NB4 (cell line): Measurements from ENCODE around the gene ITGA1.

ENCODE experiments used
- DNase-seq: peaks from one replicate; pipeline ENCODE4 v3.0.0; 2010; ENCODE audit warnings: low read depth
- H3K4me3 ChIP-seq: one replicate; pipeline ENCODE4 v1.5.1; 2011; ENCODE audit warnings: mild to moderate bottlenecking, low read depth, low read length, moderate library complexity
- MYC ChIP-seq: IDR thresholded peaks from 2 replicates; pipeline ENCODE4 v1.6.1; 2011; ENCODE audit warnings: low read depth, low read length
- POLR2A ChIP-seq: IDR thresholded peaks from 2 replicates; pipeline ENCODE4 v1.6.1; 2011; ENCODE audit warnings: mild to moderate bottlenecking; ENCODE audit not compliant: insufficient read length; ENCODE audit errors: extremely low read depth
- TF ChIP-seq, protein P1 (sequence below): IDR thresholded peaks from 2 replicates; pipeline ENCODE4 v1.6.1; 2011; ENCODE audit warnings: low read depth, low read length
- TF ChIP-seq, protein P2 (sequence below): IDR thresholded peaks from one replicate; pipeline ENCODE4 v1.5.1; 2012; ENCODE audit warnings: low read depth, low read length

ITGA1 gene

DNA sequence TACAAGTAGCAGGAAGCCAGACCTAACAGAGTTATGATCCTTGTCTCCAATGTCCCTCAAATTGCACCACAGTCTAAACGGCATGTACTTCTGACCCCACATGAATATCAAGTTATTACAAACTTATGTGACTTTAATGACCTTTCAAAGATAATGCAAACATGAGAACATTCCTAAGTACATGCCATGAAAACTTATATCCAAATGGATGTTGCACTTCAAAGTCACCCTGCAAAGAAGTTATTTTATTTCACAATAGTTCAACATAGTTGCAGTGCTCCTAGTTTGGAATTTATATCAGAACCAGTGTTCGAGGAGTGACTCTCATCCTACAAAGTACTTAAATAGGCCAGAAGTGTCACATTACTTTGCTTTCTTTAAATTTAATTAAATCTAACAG is 41.2 kb upstream of the ITGA1 start:
- no peak for DNase-seq
- no peak overlapping the region for H3K4me3 ChIP-seq
- TF ChIP-seq, protein P1, sequence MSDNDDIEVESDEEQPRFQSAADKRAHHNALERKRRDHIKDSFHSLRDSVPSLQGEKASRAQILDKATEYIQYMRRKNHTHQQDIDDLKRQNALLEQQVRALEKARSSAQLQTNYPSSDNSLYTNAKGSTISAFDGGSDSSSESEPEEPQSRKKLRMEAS: no peak
- TF ChIP-seq MYC (no peak), POLR2A (no peak)
- TF ChIP-seq, protein P2, sequence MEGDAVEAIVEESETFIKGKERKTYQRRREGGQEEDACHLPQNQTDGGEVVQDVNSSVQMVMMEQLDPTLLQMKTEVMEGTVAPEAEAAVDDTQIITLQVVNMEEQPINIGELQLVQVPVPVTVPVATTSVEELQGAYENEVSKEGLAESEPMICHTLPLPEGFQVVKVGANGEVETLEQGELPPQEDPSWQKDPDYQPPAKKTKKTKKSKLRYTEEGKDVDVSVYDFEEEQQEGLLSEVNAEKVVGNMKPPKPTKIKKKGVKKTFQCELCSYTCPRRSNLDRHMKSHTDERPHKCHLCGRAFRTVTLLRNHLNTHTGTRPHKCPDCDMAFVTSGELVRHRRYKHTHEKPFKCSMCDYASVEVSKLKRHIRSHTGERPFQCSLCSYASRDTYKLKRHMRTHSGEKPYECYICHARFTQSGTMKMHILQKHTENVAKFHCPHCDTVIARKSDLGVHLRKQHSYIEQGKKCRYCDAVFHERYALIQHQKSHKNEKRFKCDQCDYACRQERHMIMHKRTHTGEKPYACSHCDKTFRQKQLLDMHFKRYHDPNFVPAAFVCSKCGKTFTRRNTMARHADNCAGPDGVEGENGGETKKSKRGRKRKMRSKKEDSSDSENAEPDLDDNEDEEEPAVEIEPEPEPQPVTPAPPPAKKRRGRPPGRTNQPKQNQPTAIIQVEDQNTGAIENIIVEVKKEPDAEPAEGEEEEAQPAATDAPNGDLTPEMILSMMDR: no peak

DNA sequence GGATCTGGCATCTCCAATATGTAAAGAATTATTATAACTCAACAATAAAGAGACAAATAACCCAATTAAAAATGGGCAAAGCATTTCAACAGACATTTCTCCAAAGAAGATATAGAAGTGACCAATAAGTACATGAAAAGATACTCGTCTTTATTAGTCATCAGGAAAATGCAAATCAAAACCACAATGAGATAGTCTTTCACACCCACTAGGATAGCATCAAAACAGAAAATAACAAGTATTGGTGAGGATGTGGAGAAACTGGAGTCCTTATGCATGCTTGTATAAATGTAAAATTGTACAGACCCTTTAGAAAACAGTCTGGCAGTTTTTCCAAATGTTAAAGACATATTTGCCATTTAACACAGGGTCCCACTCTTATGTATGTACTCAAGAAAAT is 39.1 kb upstream of the ITGA1 start:
- DNase-seq: no peak
- no peak for TF ChIP-seq MYC
- TF ChIP-seq, protein P2: no peak
- no peak for TF ChIP-seq POLR2A
- TF ChIP-seq, protein P1: no peak

DNA sequence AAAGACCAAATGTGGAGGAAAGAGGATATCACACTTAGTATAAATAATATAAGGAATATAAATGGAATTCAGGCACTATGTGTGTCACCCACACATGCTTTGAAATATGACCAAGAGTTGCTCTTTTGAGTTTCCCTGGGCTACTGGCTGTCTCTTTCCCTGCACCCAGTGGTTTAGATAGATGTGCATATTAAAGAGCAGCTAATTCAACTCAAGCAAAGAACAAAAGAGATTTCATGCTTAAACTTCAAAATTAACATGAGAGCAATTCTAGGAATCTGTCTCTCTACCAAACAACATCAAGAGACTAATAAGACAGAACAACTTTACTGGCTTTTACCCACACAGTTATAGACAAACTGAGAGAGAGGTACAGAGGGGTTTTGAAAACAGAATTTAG is 38.0 kb upstream of the ITGA1 start:
- TF ChIP-seq MYC: no peak
- TF ChIP-seq, protein P1: no peak
- TF ChIP-seq, protein P2: no peak
- TF ChIP-seq POLR2A: no peak
- no peak for DNase-seq
- no peak overlapping the region for H3K4me3 ChIP-seq

More for the DNA sequence above, 39.1 kb upstream of the ITGA1 start:
- no peak overlapping the region for H3K4me3 ChIP-seq

DNA sequence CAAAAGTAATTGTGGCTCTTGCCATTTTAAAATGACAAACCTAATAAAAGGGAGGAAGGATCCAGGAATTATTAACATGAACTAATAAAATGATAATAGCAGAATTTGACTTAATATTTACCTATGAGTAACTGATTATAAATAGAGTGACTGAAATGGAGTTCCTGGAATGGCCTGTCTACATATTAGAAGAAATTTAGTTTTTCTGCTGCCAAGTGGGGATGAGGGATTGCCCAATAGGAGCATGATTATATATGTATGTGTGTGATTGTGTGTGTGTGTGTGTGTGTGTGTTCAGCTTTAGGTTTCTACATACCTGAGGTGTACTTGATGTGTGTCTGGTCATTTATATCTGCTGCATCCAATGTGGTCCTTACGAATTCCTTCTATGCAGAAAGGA is 36.6 kb upstream of the ITGA1 start:
- no peak for DNase-seq
- TF ChIP-seq POLR2A (no peak), MYC (no peak)
- TF ChIP-seq, protein P1: no peak
- TF ChIP-seq, protein P2: no peak
- H3K4me3 ChIP-seq: no peak overlapping the region

DNA sequence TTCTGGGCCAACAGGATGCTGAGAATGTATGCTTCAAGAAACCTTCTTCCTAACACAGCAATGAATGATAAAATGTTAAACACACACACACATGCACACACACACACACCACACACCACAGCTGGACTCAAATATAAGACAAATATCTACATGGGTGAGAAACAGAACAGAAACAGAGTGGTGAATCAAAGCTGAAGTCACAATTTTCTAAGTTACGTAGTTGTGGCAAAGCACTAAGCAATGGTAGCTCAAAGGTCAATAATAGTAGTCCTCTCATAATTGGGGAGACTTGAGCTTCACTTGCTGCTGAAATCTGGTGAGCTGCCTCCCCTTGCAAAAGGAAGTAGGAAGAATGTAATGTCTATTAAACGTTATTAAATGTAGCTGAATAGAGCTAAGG is 33.7 kb upstream of the ITGA1 start:
- TF ChIP-seq MYC (no peak), POLR2A (no peak)
- TF ChIP-seq, protein P2: no peak
- TF ChIP-seq, protein P1: no peak
- no peak overlapping the region for H3K4me3 ChIP-seq
- DNase-seq: no peak

DNA sequence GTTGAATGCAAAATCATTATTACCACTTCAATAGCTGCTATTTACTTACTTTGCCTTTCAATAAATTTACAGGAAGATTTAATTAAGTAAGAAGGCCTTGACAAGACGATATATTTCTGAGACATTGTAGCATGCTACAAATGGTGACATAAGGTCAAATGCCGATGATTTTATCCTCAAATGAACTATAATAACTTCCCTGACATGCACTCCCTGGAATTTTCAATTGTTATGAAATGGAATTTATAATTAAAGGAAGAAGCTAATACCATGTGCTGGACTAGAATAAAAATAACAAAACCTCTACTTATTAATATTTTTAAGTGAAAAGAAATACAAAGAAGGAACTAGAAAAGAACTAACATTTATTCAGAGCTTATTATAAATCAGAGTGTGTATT is 30.2 kb upstream of the ITGA1 start:
- H3K4me3 ChIP-seq: no peak overlapping the region
- no peak for DNase-seq
- TF ChIP-seq POLR2A: no peak
- TF ChIP-seq, protein P2: no peak
